Measurements from ENCODE around the gene ARHGAP6. TPM values are rescaled to one million over a fixed set of nuclear protein-coding genes. Genes with fewer than 3 reads are reported as not detected.

ARHGAP6 gene
- total RNA-seq, 1 experiment from 2014 or later: 0.07 TPM

DNA sequence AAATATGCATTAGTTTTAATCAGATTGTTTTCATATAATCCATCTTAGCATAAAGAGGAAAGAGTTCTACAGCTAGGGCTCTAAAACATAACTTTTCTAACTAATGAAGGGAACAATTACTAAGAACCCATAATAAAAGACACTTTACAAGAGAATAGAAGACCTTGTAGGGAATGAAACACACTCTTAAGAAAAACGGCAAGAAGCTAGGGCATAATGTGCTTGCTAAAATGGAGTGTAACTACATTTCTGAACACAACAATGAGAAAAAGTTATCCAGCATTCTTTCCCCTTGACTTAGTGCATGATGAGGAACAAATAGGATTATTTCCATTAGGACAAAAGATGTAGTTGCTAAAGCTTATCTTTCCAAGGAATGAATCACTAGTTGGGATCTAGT is 54.6 kb downstream of the ARHGAP6 start:
- TF ChIP-seq, protein P1, sequence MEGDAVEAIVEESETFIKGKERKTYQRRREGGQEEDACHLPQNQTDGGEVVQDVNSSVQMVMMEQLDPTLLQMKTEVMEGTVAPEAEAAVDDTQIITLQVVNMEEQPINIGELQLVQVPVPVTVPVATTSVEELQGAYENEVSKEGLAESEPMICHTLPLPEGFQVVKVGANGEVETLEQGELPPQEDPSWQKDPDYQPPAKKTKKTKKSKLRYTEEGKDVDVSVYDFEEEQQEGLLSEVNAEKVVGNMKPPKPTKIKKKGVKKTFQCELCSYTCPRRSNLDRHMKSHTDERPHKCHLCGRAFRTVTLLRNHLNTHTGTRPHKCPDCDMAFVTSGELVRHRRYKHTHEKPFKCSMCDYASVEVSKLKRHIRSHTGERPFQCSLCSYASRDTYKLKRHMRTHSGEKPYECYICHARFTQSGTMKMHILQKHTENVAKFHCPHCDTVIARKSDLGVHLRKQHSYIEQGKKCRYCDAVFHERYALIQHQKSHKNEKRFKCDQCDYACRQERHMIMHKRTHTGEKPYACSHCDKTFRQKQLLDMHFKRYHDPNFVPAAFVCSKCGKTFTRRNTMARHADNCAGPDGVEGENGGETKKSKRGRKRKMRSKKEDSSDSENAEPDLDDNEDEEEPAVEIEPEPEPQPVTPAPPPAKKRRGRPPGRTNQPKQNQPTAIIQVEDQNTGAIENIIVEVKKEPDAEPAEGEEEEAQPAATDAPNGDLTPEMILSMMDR (conservative IDR thresholded peaks at IDR 0.05): no peak
- Histone ChIP-seq H4K91ac (ENCODE audit: insufficient read length, low read depth, low read length) (no peak overlapping the region), H3K18ac (ENCODE audit: insufficient read length, low read depth, low read length) (no peak overlapping the region), H3K56ac (ENCODE audit: insufficient read length, low read depth, low read length) (no peak overlapping the region), H3K14ac (ENCODE audit: insufficient read depth, low read length) (no peak overlapping the region), H3K4ac (ENCODE audit: low read depth, low read length) (no peak overlapping the region), H2BK15ac (ENCODE audit: low read depth, low read length) (no peak overlapping the region), H3T11ph (ENCODE audit: low read length) (no peak overlapping the region), H4K20me1 (ENCODE audit: control insufficient read depth, insufficient read depth, insufficient read length) (no peaks in the 10 kb centered on the region), H3K79me2 (ENCODE audit: insufficient read depth, low read length) (no peaks in the 10 kb centered on the region), H2AFZ (ENCODE audit: low read length) (no peak overlapping the region), H3K79me1 (ENCODE audit: insufficient read depth, low read depth, low read length, poor library complexity, severe bottlenecking) (no peaks in the 10 kb centered on the region), H3K27ac (ENCODE audit: insufficient read length, low read depth, low read length) (no peak overlapping the region), H3K9me3 (ENCODE audit: control insufficient read depth, low read depth, low read length) (peaks cover 8% of the 10 kb centered on the region), H3K23ac (ENCODE audit: insufficient read length, low read depth, low read length) (no peak overlapping the region), H2AK5ac (ENCODE audit: insufficient read length, low read length) (no peak overlapping the region), H3K23me2 (ENCODE audit: insufficient read length, low read depth, low read length, poor library complexity, severe bottlenecking) (no peaks in the 10 kb centered on the region), H3K4me1 (ENCODE audit: insufficient read depth, low read length) (no peaks in the 10 kb centered on the region), H3K27me3 (ENCODE audit: insufficient read depth, low read length) (no peaks in the 10 kb centered on the region), H4K5ac (ENCODE audit: insufficient read length, low read depth, low read length) (no peak overlapping the region), H2BK120ac (ENCODE audit: low read depth, low read length, poor library complexity, severe bottlenecking) (no peak overlapping the region), H2BK20ac (ENCODE audit: low read depth, low read length, poor library complexity, severe bottlenecking) (no peak overlapping the region), H2BK12ac (ENCODE audit: insufficient read length, low read depth, low read length) (no peak overlapping the region), H3K9ac (ENCODE audit: extremely low read depth, insufficient read length, low read length) (no peak overlapping the region), H2BK5ac (ENCODE audit: insufficient read length, low read length) (no peak overlapping the region), H4K8ac (replicated peaks; ENCODE audit: insufficient read length, low read depth, low read length) (no peak overlapping the region), H3K4me2 (ENCODE audit: insufficient read depth, insufficient read length, low read length) (no peak overlapping the region)
- H3K4me1 Mint-ChIP-seq: peaks cover 0 to 2% of the 10 kb centered on the region in 2 experiments; a peak in 1 of 4 replicates
- H3K27me3 Mint-ChIP-seq (ENCODE audit: low read depth): peaks cover 18% of the 10 kb centered on the region
- DNase-seq: no peak
- H3K9me3 Mint-ChIP-seq: peaks cover 66 to 75% of the 10 kb centered on the region in 2 experiments
- WGBS (ENCODE audit: extremely low coverage, insufficient read length, low lambda C conversion rate): no CpG with 5 or more reads among the region's 1 CpG
- peaks cover 0 to 2% (median 0%) of the 10 kb centered on the region in 3 experiments; a peak in 1 of 7 replicates for H3K36me3 Mint-ChIP-seq (ENCODE audit: insufficient read depth in 1 of 3, low read depth in 3 of 3)
- no peak overlapping the region for H3K4me3 Mint-ChIP-seq
- no peak overlapping the region for H3K27ac Mint-ChIP-seq

All from H9 (cell line).